Epithelial cell of prostate (primary cell): ENCODE data around the gene KMO.

ENCODE experiments used
- DNase-seq: peaks from one replicate; pipeline ENCODE4 v3.0.0-alpha.2; 2011; ENCODE audit warnings: low read depth, low spot score
- H3K27ac ChIP-seq: fragments of 450-650 bp; 2 replicates; pipeline ENCODE4 v1.5.1; 2017; ENCODE audit warnings: mild to moderate bottlenecking

Gene KMO

GRCh38 chr1:241615043-241615974, 83.1 kb downstream of the KMO start:
- DNase-seq: peak; percentile 68
- peak overlapping the region; percentile 29 for H3K27ac ChIP-seq

GRCh38 chr1:241617426-241617825, 85.2 kb downstream of the KMO start:
- DNase-seq: no peak
- no peak overlapping the region for H3K27ac ChIP-seq

DNA sequence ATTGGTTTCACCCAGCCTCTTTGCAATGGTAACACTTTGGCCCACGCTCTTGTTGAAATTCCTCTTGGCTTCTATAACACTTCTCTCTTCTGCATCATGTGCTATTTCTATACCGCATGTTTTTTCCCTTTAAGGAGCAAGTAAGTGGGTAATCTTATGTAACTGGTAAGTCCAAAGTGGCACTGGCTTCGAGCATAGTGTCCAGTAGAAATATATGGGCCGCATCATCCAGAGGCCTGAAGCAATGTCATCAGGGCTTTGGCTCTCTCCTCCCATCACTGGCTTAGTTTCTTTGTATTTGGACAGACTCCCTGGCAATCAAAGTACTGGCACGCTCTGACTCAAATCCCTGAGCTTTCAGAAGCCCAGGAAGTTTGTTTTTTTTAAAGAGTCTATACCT, 90.5 kb downstream of the KMO start:
- H3K27ac ChIP-seq: no peak overlapping the region
- no peak for DNase-seq

DNA sequence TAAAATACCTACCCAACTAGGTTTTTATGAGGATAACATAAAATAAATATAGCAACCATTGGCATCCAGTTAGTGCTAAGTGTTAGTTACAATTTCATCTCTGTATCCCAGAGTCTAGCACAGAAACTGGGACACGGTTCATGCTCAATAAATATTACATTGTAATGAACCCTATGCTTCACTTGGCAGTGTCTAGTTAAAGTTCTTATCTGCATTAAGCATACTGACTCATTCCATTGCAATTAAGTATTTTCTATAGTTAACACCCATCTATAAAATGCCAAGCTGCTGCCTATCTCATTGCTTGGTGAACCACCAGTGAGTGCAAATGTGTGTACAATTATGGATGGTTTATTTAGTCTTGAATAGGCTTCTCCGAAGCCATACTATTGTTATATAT, 92.8 kb downstream of the KMO start:
- no peak overlapping the region for H3K27ac ChIP-seq
- no peak for DNase-seq

- peak overlapping the region; percentile 53 for H3K27ac ChIP-seq
- DNase-seq: no peak
Measured at GRCh38 chr1:241627453-241628259, 95.5 kb downstream of the KMO start.

- no peak overlapping the region for H3K27ac ChIP-seq
- DNase-seq: no peak
Measured at GRCh38 chr1:241630005-241630404, 97.8 kb downstream of the KMO start.

DNA sequence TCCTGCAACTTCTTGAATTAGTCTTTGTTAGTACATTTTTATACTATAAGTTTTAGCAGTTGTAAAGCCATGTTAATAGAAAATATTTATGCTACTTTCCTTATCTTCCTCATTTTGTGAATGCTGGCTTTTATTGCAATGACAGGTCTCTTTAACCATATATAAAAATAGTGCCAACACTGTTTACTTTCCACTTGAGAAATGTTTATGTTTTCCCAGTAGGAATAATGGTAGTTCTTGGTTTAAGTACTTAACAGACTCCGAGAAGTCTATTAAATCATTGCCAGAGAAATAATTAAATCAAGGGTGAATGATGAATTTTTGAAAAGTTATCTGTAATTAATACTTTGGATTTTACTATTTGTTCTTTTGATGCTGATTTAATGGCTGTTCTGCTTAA, 98.3 kb downstream of the KMO start:
- DNase-seq: no peak
- H3K27ac ChIP-seq: no peak overlapping the region

- H3K27ac ChIP-seq: no peak overlapping the region
- DNase-seq: no peak
Measured at GRCh38 chr1:241630899-241631298, 98.7 kb downstream of the KMO start.

DNA sequence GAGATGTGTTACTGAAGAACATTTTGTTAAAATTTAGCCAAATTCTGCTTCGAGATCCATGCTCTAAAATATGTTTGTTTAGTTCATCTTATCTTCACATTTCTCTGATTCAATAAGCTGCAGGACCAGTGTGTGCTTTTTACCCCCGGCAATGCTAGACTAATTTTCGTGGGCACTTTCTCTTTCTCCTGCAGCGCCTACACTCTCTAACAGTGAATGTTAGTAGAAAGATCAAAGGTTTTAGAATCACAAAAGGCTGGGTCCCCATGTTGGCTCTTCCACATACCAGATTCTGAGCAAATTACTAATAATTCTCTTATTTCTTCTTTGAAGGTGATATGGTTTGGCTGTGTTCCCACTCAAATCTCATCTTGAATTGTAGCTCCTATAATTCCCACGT, 99.5 kb downstream of the KMO start:
- no peak for DNase-seq
- no peak overlapping the region for H3K27ac ChIP-seq

DNA sequence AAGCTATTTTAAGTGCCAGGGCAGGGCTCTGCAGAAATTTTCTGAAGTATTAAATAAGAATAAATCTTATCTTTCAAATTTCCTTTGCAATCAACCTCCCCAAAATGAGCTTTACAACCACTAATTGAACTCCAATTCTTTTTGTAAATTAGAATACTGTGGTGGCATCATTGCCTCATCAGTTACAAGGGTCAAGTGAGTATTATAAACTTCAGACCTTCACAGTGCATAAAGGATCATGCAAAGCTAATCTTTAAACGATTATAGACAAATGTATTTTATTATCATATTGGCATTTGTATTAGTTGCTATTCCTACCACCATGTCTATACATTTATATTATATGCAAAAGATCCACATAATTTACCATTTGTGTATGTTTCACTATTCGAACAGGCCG, 100.8 kb downstream of the KMO start:
- no peak overlapping the region for H3K27ac ChIP-seq
- no peak for DNase-seq

DNA sequence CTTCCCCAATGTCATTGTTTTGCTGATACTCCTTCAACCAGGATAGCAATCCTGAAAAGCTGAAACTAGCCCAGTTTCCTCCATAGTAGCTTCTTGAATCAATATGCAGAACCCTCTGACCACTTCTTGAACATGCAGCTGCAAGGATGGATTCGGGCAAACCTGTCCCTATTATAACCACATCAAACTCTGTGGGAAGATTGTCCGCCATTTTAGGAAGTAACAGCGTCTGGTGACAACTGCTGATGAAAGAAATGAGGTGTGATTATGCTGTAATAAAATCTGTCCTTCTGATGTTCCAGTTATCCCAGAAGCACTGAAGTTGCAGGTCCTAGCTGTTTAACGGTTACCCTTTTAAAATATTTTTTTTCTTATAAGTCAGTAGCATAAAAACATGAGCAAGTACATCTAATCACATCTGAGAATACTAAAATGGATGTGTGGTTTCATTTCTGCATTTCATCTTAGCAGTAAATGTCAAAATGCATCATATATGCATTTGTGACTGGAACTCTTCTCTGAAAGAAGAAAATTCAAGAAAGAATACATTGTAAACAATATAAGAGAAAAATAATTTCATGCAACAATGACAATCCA, 103.5 kb downstream of the KMO start:
- H3K27ac ChIP-seq: no peak overlapping the region

GRCh38 chr1:241636291-241636690, 104.1 kb downstream of the KMO start:
- no peak overlapping the region for H3K27ac ChIP-seq
- no peak for DNase-seq

More for the DNA sequence above, 103.5 kb downstream of the KMO start:
- DNase-seq: no peak

DNA sequence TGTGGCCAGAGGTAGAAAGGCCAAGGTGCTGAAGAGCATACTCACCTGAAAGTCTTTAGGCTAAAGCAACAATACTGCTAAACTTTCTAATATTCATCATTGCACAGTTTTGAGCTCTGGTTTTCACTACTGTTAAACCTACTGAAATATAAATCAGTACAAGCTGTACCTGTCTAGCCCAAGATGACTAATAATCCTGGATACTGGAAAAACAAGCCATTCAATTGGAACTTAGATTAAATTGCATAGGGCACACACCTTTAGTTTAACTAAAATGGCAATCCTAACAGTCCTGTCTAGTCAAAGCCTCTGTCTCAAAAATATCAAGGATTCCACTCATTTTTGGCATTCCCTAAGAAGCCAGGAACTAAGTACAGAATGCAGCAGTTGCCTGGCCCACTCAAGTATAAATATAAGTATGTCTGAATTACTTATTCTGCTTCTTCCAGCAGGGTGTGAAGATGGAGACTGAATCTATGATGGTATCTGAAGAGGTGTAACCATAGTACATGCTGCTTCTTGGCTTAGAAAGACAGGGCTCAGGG, 104.9 kb downstream of the KMO start:
- peak overlapping the region; percentile 4 for H3K27ac ChIP-seq

GRCh38 chr1:241637604-241638003, 105.4 kb downstream of the KMO start:
- peak overlapping the region; percentile 4 for H3K27ac ChIP-seq
- no peak for DNase-seq

More for the DNA sequence above, 104.9 kb downstream of the KMO start:
- no peak for DNase-seq

DNA sequence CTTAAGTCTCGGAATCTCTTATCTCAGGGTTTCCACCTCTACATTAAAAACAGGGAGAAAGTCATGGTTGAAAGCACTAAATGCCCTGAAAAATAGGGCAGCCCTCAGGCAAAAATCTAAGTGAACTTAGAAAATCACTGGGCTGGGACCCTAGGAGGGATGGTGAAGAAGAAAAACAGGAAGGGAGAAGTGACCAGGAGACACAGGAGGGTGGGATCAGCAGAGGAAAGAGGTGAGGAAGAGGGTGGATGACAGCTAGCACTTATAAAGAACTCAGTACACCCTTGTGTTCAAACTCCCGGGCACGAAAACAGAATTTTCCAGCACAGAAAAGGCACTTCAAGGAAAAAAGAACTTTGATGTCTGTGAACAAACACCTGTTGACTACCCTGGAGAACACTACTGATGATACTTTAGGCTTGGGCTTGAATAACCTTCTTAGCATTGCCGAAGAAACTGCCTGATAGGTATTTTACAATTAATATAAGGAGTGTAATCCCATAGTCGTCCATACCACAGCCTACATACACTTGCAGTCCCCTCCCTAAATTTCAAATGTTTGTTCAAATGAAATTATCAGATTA, 106.0 kb downstream of the KMO start:
- H3K27ac ChIP-seq: peak overlapping the region; percentile 66
- no peak for DNase-seq

DNA sequence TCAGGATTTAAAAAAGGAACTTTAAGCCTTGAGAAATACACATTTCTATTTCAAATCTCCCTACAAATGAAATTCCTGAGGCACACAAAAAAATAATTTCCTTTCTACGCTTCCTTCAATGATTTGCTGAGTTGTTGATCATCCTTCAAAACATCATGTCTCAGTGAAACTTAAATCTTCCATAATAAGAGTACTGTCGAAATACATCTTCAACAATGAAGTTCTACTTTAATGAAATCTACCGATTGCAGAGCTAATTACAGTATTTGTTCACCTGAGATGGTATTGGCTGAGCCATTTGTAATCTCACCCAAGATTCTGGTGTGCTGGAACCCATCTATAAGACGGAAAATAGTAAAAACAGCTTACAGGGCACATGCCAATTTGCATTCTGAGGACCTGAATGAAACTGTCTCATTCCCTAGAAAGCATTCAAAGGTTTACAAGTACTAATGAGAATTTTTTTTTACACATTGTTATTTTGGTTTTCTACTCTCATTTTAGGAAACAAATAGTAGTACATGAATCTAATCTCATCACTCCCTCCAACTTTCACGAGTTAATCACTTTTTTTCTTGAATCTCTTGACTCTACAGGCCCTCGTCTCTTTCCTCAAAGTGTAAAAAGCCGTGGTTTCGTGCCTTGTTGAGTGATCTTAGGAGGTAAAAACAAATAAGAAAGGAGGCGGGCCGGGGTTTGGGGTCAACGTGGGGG, 106.9 kb downstream of the KMO start:
- DNase-seq: no peak
- peak overlapping the region; percentile 66 for H3K27ac ChIP-seq

- no peak for DNase-seq
- peak overlapping the region; percentile 66 for H3K27ac ChIP-seq
Measured at GRCh38 chr1:241639623-241640148, 107.5 kb downstream of the KMO start.

GRCh38 chr1:241640149-241640866, 108.1 kb downstream of the KMO start, which contains the start of the genes CHML and OPN3:
TSS of gene CHML (minus strand) at chr1:241640369. CDS start at chr1:241635766, 4,603 bp downstream.
TSS of gene OPN3 (minus strand) at chr1:241640369. CDS start at chr1:241640254, 115 bp downstream.
- peak within 1 kb of the TSS; percentile 66 for H3K27ac ChIP-seq
- DNase-seq: peak; percentile 40
